ENCODE results near the gene AP1S2. TPM values are rescaled to one million over a fixed set of nuclear protein-coding genes. Genes with fewer than 3 reads are reported as not detected.

Gene AP1S2
- total and polyA plus RNA-seq, 2 of the 13 experiments (the other 11 are each of a cell fraction or from before 2014, with no cell fraction given): 10.1 to 18.8 TPM

GRCh38 chrX:15854712-15855567 is at the start of gene AP1S2 (continued):
- TF ChIP-seq HDAC1 (CRISPR knock-in tag; IDR thresholded peaks at IDR 0.05) (peak; percentile 53; the same call in 1 of the 2 replicates), E2F5 (CRISPR knock-in tag; conservative IDR thresholded peaks at IDR 0.05) (0 out of 2 replicates have a peak, but pooled peaks have one; percentile 32), HMG20A (CRISPR knock-in tag; IDR thresholded peaks at IDR 0.05; ENCODE audit: borderline replicate concordance) (no peak), ZFY (CRISPR knock-in tag; IDR thresholded peaks at IDR 0.05) (no peak), HNF4A (CRISPR knock-in tag; IDR thresholded peaks at IDR 0.05) (no peak), TEF (CRISPR knock-in tag; IDR thresholded peaks at IDR 0.05) (no peak), RAD51 (IDR thresholded peaks at IDR 0.05; ENCODE audit: borderline replicate concordance) (peak; percentile 59; the same call in 1 of the 2 replicates), ZNF709 (CRISPR knock-in tag; IDR thresholded peaks at IDR 0.05) (0 out of 2 replicates have a peak, but pooled peaks have one; percentile 11), ZBTB14 (CRISPR knock-in tag; IDR thresholded peaks at IDR 0.05) (peak; percentile 88), ZNF777 (CRISPR knock-in tag; IDR thresholded peaks at IDR 0.05) (peak; percentile 57; the same call in 1 of the 2 replicates), TBX2 (CRISPR knock-in tag; IDR thresholded peaks at IDR 0.05; ENCODE audit: borderline replicate concordance) (peak; percentile 24; the same call in 1 of the 2 replicates), NKX3-1 (CRISPR knock-in tag; IDR thresholded peaks at IDR 0.05) (0 out of 2 replicates have a peak, but pooled peaks have one; percentile 58), ZBTB25 (CRISPR knock-in tag; IDR thresholded peaks at IDR 0.05) (no peak), POGZ (CRISPR knock-in tag; IDR thresholded peaks at IDR 0.05) (peak; percentile 39; the same call in 1 of the 2 replicates), ETV5 (CRISPR knock-in tag; IDR thresholded peaks at IDR 0.05; ENCODE audit: borderline replicate concordance) (peak; percentile 75; the same call in 1 of the 2 replicates), BORCS8-MEF2B (CRISPR knock-in tag; IDR thresholded peaks at IDR 0.05) (no peak), DMAP1 (CRISPR knock-in tag; IDR thresholded peaks at IDR 0.05) (no peak), ZNF574 (CRISPR knock-in tag; IDR thresholded peaks at IDR 0.05) (peak; percentile 42; the same call in 1 of the 2 replicates), DRAP1 (CRISPR knock-in tag; IDR thresholded peaks at IDR 0.05) (peak; percentile 51; the same call in 1 of the 2 replicates), MXD3 (CRISPR knock-in tag; IDR thresholded peaks at IDR 0.05) (0 out of 2 replicates have a peak, but pooled peaks have one; percentile 59), PHF20 (CRISPR knock-in tag; IDR thresholded peaks at IDR 0.05) (peak; percentile 43; the same call in 1 of the 2 replicates), ZFP1 (CRISPR knock-in tag; IDR thresholded peaks at IDR 0.05) (no peak), ZNF251 (CRISPR knock-in tag; IDR thresholded peaks at IDR 0.05) (no peak)

All from HepG2 (cell line).